ENCODE results near the gene MREG.

The MREG gene

DNA sequence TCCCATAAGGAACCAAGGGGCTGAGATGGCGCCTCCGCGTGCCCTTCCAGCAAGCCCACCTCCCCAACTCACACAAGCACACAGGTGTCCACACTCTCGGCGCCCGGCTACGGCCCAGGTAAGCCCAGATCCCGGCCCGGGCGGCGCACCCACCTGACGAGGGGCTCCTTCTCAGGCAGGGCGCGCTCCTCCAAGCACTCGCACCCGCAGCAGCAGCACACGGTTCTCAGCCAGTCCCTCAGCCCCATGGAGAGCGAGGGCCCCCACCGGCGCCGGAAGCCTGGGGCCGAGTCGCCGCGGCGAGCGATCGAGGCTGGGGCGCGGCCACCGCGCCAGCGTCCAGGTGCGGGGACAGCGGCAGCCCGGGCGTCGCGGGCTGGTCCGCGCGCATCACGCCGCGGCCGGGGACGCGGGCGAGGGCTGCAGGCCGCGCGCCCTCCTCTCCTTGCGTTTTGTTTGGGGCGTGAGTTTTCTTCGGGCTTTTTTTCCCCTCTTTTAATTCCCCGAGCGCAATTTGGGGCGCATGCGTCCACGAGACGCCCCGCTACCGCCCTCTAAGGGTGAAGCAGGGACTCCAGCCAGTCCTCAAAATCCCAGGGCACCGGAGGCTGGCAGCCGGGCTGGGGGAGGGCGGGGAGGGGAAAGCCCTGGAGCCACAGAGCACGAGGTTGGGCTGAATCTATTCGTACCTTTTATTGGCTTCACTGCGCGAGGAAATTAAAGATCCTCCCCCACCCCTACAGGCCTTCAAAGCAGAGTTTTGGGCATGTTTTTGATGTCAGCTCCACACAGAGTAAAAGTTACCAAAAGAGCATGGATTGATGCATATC is at the start of gene MREG:
Gene MREG (minus strand): TSS at position 472 of the 830 bp plus-strand sequence. CDS start 224 bp downstream, at position 248.
- DNase-seq, result peak; percentile 91

- DNase-seq, result no peak
Observed at GRCh38 chr2:216059233-216059834, 46.0 kb upstream of the MREG start.

DNA sequence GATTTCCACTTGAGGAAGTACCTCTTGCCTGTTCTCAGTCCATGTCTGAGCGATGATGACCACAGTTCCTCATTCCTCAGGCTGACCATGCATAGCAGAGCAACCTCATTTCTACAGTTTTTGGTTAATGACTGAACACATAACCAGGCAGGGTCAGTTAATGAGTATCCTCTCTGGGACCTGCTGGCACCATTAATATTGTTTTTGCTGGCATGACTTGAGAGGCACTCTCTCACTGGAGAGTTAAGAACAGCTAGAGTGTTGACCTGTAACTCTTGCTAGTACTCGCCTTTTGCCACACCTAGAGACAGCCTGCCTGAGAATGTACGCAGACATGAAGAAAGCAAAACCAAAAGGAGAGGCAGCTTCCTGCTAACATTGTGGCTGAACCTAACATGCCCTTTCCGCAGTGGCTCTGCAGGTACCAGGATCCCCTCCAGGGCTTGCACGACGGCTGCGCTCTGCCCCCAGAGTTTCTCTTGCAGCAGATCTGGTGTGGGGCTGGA is 44.4 kb upstream of the MREG start:
- DNase-seq, result peak; percentile 54

DNA sequence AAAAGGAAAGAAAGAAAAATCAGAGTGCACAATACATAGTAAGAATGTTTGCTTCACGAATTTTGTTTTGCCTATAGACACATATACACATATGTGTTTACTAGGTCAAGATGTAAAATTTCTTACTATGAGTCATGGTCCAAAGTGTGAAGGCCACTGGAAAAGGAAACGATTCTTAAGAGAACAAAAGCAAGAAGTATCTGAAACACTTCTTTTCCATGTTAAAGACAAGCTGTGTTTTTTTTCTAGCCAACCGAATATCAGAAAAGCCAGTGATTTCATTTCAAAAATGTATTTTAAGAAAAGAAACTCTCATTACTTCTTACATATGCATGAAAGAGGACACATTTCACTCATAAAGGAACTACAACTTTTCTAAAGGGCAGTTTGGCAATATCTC is 43.4 kb upstream of the MREG start:
- no peak for DNase-seq

GRCh38 chr2:216055680-216056079 is 42.3 kb upstream of the MREG start:
- no peak for DNase-seq

DNA sequence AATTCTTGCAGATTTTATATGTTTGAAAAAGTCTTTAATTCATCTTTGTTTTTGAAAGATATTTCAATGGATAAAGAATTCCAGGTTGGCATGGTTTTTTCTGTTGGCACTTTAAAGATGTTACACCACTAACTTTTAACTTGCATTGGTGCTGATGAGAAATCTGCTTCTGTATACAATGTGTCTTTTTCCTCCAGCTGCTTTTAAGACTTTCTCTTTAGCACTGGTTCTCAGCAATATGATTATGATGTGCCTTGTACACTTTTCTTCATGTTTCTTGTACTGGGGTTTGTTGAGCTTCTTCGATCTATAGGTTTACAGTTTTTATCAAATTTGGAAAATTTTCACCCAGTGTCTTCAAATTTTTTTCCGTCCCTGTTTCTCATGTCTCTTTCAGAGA is 39.1 kb upstream of the MREG start:
- DNase-seq, result no peak

GRCh38 chr2:216051350-216051749 is 38.0 kb upstream of the MREG start:
- DNase-seq, result no peak

GRCh38 chr2:216049452-216049851 is 36.1 kb upstream of the MREG start:
- DNase-seq, result no peak

- no peak for DNase-seq
Observed at GRCh38 chr2:216047397-216047796, 34.0 kb upstream of the MREG start.

- DNase-seq, result no peak
Observed at GRCh38 chr2:216044883-216045486, 31.6 kb upstream of the MREG start.

DNA sequence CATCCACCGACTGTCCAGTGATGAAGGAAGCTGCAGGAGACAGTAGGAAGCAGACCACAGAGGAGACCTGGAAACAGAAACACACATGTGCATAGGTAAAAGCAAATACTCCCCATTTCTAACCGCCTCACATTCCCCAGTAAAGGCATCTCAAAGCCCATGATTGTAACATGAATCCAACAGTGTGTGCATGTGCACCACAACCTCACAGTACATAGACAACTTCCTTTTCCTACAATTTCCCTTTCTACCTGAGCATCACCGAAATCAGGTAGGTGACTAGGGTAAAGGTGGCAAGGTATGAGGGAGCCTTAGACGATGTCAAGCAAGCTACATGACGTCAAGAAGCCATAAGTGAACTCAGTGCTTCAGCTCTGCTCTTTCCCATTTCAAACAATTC is 30.6 kb upstream of the MREG start:
- DNase-seq, result no peak

DNA sequence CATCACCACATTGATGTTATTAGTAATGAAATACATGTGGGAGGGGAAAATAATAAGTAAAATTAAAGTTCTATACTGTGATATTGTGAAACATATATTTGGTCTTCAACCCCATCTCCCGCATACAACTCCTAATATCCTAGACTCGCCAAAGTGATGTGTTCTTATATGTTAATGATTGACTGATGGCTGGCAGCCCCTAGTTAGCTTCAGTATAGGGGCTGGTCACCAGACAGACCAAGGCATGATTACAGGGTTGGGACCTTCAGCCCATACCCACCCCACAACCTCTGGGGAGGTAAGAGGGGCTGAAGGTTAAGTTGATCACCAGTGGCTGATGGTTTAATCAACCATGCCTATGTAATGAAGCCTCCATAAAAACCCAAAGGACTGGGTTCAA is 28.1 kb upstream of the MREG start:
- DNase-seq, result no peak

GRCh38 chr2:216039918-216040317 is 26.6 kb upstream of the MREG start:
- DNase-seq, result no peak

GRCh38 chr2:216034065-216034464 is 20.7 kb upstream of the MREG start:
- peak; percentile 93 for DNase-seq

DNA sequence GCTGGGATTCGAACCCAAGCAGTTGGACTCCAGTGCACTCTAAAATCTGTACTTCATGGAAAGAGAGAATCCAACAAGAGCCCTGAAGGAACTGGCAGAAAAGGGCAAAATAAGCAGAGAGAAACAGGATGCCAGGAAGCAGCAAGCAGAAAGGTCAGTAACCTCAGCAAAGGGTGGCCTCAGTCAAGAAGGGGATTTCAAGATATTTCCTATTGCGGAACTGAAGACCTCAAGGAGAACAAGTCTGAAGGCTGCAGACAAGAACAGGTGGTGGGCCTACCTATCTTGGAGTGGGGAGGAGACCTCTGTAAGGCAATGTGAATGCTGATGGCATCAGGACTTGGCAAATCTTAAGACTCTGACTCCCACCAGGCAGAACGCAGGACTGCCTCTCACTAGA is 20.1 kb upstream of the MREG start:
- DNase-seq, result no peak

GRCh38 chr2:216031960-216032689 is 18.8 kb upstream of the MREG start:
- no peak for DNase-seq

DNA sequence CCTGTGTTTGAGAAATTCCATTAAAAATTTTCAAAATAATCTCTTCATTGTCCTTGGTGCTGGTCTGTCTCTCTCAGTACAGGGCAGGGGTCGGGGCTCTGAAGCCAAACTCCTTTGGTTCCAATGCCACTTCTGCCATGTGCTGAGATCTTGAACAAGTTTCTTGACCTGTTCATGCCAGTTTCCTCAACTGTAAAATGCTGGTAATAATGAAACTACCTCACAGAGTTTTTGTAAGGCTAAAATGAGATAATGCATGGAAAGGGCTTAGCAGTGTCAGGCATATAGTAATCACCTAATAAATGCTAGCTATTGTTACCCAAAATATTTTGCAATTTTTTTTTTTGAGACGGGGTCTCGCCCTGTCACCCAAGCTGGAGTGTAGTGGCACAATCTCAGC is 16.9 kb upstream of the MREG start:
- DNase-seq, result no peak

- DNase-seq, result no peak
Observed at GRCh38 chr2:216029416-216030129, 16.2 kb upstream of the MREG start.

GRCh38 chr2:216024779-216025336 is 11.5 kb upstream of the MREG start:
- DNase-seq, result no peak

- DNase-seq, result peak; percentile 72
Observed at GRCh38 chr2:216023055-216023648, 9.8 kb upstream of the MREG start.

- no peak for DNase-seq
Observed at GRCh38 chr2:216021768-216022565, 8.6 kb upstream of the MREG start.

All from stimulated activated CD8-positive, alpha-beta memory T cell treated with anti-CD3 and anti-CD28 coated beads, Interleukin-4, amount 100 ng/mL, for 48 hours (primary cell).